ENCODE measurements around the gene DPEP1.

Gene DPEP1

DNA sequence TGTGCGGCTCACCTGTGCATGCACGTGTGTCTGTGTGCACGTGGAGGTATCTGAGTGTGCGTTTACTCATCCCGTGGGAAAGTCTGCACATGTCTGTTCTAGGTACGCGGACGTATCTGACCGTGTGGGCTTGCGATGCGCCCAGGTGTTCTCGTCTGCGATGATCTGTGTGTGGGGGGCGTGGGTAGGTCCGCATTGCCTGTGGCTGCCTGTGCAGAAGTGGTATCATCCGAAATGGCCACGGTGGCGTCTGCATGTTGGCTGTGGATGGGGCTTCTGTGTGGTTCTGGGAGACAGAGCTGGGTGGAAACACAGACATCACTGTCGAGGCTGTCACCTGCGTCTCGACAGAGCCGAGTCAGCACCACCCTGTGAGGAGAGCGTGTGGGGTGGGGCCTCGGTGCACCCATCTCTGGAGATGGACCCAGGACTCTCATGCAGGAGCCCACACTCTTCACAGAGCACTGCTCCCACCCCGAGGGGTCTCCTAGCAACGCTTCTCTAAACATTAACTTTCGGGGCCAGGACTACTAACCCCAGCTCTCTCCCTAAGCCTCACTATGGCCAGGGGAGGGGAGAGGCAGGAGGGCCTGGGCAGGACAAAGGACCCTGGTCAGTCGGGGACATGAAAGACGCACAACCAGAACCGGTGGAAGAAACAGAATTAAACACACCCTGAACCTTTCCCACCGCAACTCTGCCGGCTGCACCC lies 8.4 kb downstream of the DPEP1 start:
- H4K20me1 ChIP-seq (ENCODE audit: insufficient read depth, low read length): no peaks in the 10 kb centered on the region
- no peak overlapping the region for H3K27ac ChIP-seq (ENCODE audit: low read length)
- no peak overlapping the region for H3K4me2 ChIP-seq (ENCODE audit: low read depth, low read length)
- no peaks in the 10 kb centered on the region for H3K9me2 ChIP-seq (replicated peaks; ENCODE audit: insufficient read depth, low read length)
- no peak for DNase-seq
- H3K4me1 ChIP-seq (ENCODE audit: low read length): no peaks in the 10 kb centered on the region
- H2AFZ ChIP-seq (ENCODE audit: low read length): no peak overlapping the region
- no peak overlapping the region for H3K4me3 ChIP-seq (ENCODE audit: low read length)
- no peaks in the 10 kb centered on the region for H3K9me3 ChIP-seq (replicated peaks; ENCODE audit: insufficient read depth, low read length)
- H3K79me2 ChIP-seq (ENCODE audit: low read length): no peaks in the 10 kb centered on the region
- TF ChIP-seq EZH2phosphoT487 (IDR thresholded peaks at IDR 0.05; ENCODE audit: low read length) (no peak), EZH2 (optimal IDR thresholded peaks at IDR 0.05; ENCODE audit: low read depth, low read length) (no peak)
- TF ChIP-seq, protein P1, sequence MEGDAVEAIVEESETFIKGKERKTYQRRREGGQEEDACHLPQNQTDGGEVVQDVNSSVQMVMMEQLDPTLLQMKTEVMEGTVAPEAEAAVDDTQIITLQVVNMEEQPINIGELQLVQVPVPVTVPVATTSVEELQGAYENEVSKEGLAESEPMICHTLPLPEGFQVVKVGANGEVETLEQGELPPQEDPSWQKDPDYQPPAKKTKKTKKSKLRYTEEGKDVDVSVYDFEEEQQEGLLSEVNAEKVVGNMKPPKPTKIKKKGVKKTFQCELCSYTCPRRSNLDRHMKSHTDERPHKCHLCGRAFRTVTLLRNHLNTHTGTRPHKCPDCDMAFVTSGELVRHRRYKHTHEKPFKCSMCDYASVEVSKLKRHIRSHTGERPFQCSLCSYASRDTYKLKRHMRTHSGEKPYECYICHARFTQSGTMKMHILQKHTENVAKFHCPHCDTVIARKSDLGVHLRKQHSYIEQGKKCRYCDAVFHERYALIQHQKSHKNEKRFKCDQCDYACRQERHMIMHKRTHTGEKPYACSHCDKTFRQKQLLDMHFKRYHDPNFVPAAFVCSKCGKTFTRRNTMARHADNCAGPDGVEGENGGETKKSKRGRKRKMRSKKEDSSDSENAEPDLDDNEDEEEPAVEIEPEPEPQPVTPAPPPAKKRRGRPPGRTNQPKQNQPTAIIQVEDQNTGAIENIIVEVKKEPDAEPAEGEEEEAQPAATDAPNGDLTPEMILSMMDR (IDR thresholded peaks at IDR 0.05; ENCODE audit: low read length): no peak
- no peaks in the 10 kb centered on the region for H3F3A ChIP-seq (ENCODE audit: insufficient read depth, low read length)
- peaks cover 26% of the 10 kb centered on the region for H3K27me3 ChIP-seq (replicated peaks; ENCODE audit: insufficient read depth, low read length)
- H3K9ac ChIP-seq (ENCODE audit: low read length): no peak overlapping the region
- no peaks in the 10 kb centered on the region for H3K36me3 ChIP-seq (replicated peaks; ENCODE audit: insufficient read depth, low read length)

DNA sequence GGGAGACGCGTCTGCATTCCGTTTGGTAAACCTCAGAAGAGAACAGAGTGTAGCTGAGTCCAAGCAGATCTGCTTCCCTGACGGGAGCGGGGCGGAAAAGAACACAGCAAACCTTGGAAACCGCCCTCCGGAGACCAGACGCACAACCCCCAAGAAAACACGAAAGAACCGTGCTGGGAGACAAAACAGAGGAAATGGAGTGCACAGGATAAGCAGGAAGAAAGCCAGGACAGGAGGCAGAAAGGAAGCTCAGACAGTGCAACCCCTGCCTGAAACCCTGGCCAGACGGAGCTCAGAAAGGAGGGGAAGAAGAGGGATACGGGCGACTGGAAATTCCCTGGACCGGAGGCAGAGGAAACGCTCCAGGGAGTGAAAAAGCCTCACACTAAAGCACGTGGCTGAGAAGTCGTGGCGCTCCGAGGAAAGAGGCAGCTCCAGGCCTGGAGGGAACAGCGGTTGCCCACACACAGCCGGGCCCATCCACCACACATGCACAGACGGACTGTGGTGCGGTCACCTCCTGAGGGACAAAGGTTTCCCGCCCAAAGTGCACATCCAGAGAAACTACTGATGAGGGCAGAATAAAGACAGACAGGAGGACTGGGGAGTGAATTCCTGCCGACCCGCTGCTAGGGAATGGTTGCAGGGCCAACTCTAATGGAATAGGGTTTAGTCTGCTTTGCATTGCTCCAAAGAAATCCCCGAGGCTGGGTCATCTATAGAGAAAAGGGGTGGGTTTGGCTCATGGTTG lies 10.2 kb downstream of the DPEP1 start:
- H3K36me3 ChIP-seq (replicated peaks; ENCODE audit: insufficient read depth, low read length): no peaks in the 10 kb centered on the region
- H3K27ac ChIP-seq (ENCODE audit: low read length): no peak overlapping the region
- H2AFZ ChIP-seq (ENCODE audit: low read length): no peak overlapping the region
- H3K79me2 ChIP-seq (ENCODE audit: low read length): no peaks in the 10 kb centered on the region
- peaks cover 26% of the 10 kb centered on the region for H3K27me3 ChIP-seq (replicated peaks; ENCODE audit: insufficient read depth, low read length)
- H3K4me2 ChIP-seq (ENCODE audit: low read depth, low read length): no peak overlapping the region
- H3K9me3 ChIP-seq (replicated peaks; ENCODE audit: insufficient read depth, low read length): no peaks in the 10 kb centered on the region
- H3K9ac ChIP-seq (ENCODE audit: low read length): no peak overlapping the region
- no peak overlapping the region for H3K4me3 ChIP-seq (ENCODE audit: low read length)
- no peak for DNase-seq
- no peaks in the 10 kb centered on the region for H3K9me2 ChIP-seq (replicated peaks; ENCODE audit: insufficient read depth, low read length)
- H3K4me1 ChIP-seq (ENCODE audit: low read length): no peaks in the 10 kb centered on the region
- H4K20me1 ChIP-seq (ENCODE audit: insufficient read depth, low read length): no peaks in the 10 kb centered on the region
- TF ChIP-seq EZH2phosphoT487 (IDR thresholded peaks at IDR 0.05; ENCODE audit: low read length) (no peak), EZH2 (optimal IDR thresholded peaks at IDR 0.05; ENCODE audit: low read depth, low read length) (no peak)
- TF ChIP-seq, protein P1 (IDR thresholded peaks at IDR 0.05; ENCODE audit: low read length): no peak
- no peaks in the 10 kb centered on the region for H3F3A ChIP-seq (ENCODE audit: insufficient read depth, low read length)

DNA sequence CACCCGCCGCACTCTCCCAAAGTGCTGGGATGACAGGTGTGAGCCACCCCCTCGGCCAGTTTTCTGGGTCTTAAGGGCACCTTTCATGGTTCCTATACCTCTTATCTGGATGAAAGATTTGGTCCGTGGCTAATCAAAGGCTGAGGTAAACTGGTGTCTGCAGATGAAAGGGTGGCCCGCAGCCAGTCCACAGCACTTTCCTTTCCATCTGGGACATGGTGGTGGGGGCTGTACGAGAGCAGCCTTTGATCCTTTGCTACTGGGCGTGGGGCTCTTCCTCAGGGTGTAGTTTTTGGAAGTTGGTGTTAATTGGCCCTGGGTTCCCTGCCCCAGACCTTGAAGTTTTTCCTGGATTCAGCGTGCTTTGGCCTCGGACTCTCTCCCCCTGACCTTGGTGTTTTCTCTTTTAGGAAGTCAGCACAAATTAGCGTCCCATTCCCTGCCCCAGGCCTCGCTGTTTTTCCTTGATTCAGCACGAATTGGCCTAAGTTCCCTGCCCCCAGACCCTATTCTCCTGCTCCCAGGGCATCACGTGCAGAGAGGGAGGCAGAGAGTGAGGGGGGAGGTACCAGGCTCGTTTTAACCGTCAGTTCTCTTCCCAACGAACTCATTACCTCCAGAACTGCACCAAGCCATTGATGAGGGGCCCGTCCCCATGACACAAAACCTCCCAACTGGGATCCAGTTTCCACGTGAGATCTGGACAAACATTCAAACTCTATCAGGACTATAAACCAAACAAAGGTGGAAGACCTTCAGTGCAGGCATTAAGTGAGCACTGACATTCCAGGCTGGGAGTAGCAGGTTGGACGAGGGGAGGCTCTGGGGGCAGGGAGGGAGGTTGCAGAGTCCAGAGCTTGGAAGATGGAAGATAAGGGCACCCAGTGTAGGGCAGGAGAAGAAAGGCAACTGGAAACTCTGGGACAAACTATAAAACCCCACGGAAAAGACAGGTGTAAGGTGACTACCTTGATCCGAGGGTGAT lies 11.6 kb downstream of the DPEP1 start:
- no peaks in the 10 kb centered on the region for H3K36me3 ChIP-seq (replicated peaks; ENCODE audit: insufficient read depth, low read length)
- no peak for DNase-seq
- no peaks in the 10 kb centered on the region for H3F3A ChIP-seq (ENCODE audit: insufficient read depth, low read length)
- H2AFZ ChIP-seq (ENCODE audit: low read length): no peak overlapping the region
- H3K9me2 ChIP-seq (replicated peaks; ENCODE audit: insufficient read depth, low read length): no peaks in the 10 kb centered on the region
- H3K4me1 ChIP-seq (ENCODE audit: low read length): no peaks in the 10 kb centered on the region
- no peak overlapping the region for H3K9ac ChIP-seq (ENCODE audit: low read length)
- no peak for TF ChIP-seq EZH2 (optimal IDR thresholded peaks at IDR 0.05; ENCODE audit: low read depth, low read length)
- no peak for TF ChIP-seq EZH2phosphoT487 (IDR thresholded peaks at IDR 0.05; ENCODE audit: low read length)
- TF ChIP-seq, protein P1 (IDR thresholded peaks at IDR 0.05; ENCODE audit: low read length): no peak
- no peaks in the 10 kb centered on the region for H4K20me1 ChIP-seq (ENCODE audit: insufficient read depth, low read length)
- no peak overlapping the region for H3K4me2 ChIP-seq (ENCODE audit: low read depth, low read length)
- peaks cover 26% of the 10 kb centered on the region for H3K27me3 ChIP-seq (replicated peaks; ENCODE audit: insufficient read depth, low read length)
- no peaks in the 10 kb centered on the region for H3K9me3 ChIP-seq (replicated peaks; ENCODE audit: insufficient read depth, low read length)
- no peaks in the 10 kb centered on the region for H3K79me2 ChIP-seq (ENCODE audit: low read length)
- H3K4me3 ChIP-seq (ENCODE audit: low read length): no peak overlapping the region
- H3K27ac ChIP-seq (ENCODE audit: low read length): no peak overlapping the region

All from MM.1S (cell line).